Measurements from ENCODE around the gene GNB2.
A peak's percentile ranks its signal among the peaks of the same experiment; 100 is the strongest.
"Not testable (repeated sequence)": the region's sequence is repeated elsewhere in the genome, so short reads cannot be mapped to it uniquely, and the experiment has no call there.

The GNB2 gene

DNA sequence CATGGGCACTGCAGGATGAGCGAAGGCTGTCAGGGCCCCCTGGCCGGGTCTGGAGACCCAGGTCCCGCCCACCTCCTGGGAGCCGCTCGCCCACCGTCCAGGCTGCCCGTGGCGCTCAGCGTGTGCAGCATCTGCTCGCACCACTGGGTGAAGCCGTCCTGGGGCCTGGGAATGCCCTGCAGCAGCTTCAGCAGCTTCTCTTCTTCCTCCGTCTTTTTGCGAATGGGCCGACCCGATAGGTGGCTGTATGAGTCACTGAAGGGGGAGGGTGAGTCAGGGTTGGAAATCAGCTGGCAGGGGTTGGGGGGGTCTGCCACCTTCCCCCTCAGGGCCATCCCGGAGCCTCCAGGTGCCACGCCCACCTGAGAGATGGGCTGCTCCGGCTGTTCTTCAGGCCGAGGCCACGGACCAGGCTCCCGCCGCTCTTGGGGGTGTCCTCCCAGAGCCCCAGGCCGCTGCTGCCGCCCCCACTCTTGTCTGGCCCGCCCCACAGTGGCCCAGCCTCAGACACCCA is 8.7 kb downstream of the GNB2 start:
- DNase-seq: no peak

DNA sequence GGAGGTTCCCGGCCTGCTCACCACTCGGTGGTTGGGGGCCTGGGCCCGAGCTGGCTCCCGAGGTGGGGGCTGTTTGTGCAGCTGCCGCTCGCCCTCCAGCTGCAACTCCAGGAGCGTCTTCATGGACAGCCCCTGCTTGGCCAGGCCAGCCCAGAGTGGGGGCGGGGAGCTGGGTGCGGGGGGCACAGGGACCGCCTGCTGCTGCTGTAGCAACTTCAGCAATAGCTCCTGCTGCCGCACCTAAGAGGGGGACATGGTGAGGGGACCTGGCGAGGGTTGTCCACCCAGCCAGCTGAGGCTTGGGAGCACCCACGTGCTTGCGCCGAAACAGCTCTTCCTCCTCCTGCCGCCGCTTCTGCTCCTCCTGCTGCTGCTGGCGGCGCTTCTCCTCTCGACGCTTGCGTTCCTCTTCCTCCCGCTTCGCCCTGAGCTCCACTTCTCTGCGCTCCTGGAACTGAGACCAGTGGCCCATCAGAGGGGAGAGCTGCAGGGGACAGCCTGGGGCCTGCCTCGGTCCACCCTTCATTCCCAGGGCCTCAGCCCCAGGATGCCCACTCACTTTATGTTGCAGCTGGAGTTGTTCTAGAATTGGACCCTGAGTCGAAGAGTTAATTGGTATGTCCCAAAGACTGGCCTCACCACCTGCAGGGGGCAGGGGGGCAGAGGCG is 9.6 kb downstream of the GNB2 start:
- no peak for DNase-seq

- no peak for DNase-seq
These were observed 10.4 kb downstream of the GNB2 start for GRCh38 chr7:100683659-100684533.

DNA sequence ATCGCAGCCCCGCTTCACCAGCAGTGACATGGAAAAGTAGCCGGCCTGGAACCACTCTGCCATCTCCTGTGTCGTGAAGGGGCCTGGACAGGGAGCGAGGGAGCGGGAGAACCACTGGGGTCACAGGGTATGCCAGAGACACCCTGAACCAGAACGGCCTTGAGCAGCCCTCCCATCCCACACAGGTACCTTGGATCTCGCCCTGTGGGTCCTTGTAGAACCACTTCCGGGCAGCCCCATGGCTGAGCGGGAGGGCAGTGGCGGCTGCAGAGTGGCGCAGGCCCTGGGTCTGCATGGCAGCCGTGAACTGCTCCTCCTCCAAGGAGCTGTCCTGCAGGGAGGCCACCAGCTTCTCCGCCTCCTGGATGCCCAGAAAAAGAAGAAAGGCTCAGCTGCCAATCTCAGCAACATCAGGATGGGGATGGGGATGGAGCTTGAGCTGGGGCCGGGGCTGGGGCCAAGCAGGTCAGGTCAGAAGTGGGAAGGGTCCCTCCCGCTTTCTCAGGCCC is 11.0 kb downstream of the GNB2 start:
- no peak for DNase-seq

DNA sequence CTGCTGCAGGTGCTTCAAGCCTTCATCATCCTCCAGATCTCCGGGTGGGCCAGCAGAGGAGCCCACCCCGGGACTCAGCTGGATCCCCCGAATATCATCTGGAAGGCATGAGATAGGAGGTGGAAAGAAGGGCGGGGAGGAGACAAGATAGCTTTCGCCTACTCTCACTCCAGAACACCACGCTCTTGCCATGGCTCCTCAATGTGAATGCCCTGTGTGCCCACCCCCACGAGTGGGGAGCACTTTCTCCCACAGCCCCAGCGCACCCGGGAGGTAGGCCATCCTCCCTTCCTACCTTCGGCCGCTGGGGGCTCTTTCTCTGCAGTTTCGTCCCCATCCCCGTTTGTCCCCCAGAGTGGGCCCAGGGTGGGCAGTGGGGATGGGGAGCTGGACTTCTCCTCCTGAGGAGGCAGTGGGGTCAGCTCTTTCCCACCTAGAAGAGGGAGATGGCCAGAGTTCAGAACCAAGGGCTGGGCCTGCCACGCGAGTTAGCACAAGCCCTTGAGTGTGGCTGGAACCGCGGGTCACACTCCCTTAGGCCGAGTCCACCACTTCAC is 11.6 kb downstream of the GNB2 start:
- no peak for DNase-seq

GRCh38 chr7:100685631-100686145 is 12.1 kb downstream of the GNB2 start:
- DNase-seq: no peak

- DNase-seq: no peak
These were observed 12.8 kb downstream of the GNB2 start for GRCh38 chr7:100686201-100686821.

DNA sequence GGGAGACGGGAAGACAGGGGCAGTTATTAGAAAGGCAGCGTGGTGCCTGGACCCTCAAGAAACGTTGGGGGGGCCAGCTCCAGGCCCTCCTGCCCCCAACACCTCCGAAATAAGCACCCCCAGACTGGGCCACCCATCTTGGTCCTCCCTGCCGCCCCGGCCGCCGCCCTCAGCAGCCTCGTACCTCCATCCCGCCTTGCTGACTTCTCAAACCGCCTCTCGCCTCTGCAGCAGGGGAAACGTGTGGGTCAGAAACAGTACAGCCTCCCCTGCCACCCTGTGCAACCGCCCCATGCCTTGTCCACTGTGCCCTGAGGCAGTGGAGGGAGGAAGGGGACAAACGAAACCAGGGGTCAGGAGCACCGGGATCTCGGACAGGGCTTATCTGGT is 13.3 kb downstream of the GNB2 start:
- no peak for DNase-seq

DNA sequence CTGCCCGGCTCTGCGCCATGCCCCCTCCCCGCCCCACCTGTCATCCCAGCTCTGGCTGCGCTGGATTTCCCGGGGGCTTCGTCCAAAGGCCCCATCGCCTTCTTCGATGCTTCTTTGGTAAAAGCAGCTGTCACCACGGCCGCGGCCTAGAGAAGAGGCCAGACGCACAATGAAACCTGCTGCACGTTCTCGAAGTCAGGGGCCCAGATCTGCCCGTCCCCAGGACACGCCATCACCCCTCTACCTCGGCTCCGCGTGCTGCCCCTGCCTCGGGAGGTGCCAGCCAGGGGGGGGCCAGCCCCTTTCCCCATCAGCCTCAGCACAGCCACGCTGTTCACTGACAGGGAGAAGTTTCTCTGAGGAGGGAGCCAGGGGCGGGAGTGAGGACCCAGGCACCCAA is 13.7 kb downstream of the GNB2 start:
- no peak for DNase-seq

DNA sequence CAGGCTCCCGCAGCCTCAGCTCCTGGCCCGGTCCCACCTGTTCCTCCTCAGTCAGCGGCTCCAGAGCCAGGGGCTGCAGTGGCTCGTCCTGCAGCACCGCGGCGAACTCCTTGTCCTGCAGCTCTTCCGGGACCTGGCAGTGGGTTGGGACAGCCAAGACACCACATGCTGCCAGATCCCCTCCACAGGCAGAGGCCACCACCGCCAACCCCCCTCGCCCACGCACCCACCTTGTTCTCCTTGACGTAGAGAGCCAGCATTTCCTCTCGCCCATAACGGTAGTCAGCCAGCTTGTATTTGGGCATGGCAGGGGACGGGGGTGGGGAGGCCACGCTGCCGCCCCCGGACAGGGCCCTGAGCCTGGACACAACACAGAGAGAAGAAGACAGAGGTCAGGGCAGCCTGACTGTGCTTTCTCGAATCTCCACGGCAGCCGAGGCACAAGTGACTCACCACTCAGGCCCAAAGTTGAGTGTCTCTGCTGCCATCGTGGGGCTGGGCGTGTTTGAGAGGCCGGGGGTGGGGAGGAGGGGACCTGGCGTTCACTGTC is 14.3 kb downstream of the GNB2 start:
- DNase-seq: no peak

DNA sequence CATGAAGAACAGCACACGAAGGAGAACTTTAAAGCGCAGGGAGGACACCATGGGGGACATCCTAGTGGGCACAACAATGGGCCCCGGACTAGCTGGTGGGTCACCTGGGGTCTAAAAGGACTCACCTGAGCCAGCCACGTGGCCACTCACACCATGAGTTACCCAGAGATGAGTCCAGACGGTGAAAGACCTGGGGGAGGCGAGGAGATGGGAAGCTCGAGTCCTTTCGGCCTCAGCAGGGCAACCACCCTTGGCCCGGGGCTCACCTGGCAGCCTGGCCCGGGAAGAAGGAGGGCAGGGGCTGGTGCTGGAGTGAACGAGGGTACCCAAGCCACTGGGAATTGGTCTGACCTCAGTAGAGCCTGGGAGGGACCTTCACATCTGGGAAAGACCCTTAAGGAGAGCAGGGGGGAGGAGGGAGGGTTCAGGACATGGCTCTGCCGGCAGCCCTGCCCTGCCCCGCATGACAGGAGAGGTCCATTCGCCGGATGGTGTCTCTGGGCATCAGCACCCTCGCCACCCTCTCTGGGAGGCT is 14.9 kb downstream of the GNB2 start:
- no peak for DNase-seq

- DNase-seq: no peak
These were observed 15.9 kb downstream of the GNB2 start for GRCh38 chr7:100689230-100690135.

DNA sequence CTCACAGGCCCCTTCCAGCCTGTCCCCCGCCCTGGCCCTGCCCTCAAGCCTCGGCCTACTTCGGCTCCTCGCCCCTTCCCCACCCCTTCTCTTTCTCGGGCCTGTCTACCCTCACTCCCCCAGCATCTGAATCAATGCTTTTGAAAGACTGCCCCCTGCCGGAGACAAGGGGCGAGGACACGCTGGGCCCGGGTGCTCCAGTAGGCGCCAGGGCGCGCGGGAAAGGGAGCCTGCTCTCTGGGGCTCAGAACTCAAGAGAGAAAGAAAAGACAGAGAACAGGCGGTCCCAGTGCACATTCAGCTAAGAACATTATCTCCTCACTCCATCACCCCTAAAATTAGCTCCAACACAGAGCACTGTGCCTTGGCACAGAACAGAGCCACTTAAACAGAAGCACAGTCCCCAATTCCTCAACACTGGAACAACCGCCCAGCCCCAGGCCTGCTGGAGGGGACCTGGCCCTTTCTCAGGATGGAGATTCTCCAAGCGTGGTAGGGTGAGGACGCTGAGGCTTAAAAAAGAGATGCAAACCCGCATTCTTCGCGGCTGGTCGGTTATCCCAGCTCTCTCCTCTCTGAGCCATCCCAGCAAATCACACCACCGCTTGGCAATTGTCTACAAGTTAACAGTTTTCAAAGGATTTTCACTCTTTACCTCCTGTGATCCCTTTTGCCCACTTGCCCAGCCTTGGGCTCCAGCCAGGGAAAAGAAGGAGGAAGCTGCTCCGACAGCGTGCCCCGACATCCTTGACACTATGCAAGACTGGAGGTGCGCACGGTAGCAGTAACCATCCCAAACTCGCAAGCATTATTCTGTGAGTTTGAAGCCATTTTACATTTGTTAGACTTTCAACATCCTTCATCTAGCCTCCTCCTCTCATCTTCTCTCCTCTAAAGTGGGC is 18.4 kb downstream of the GNB2 start:
- peak; percentile 74 for DNase-seq

DNA sequence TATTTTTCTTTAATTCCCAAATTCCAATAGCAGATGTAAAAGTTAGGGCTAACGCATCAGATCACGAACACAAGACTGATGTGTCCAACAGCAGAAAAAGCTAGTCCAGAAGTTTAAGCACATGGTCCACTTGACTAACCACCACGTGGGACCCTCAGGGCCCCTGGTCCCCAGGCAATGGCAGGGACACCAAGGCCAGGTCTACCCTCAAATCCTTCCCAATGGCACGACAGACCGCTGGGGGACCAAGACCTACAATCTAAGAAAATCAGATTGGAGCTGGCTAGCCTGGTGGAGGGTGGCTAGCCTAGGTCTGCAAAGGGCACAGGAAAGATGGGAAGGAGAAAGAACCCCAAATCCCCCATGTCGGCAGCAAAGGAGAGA is 19.0 kb downstream of the GNB2 start:
- DNase-seq: no peak

DNA sequence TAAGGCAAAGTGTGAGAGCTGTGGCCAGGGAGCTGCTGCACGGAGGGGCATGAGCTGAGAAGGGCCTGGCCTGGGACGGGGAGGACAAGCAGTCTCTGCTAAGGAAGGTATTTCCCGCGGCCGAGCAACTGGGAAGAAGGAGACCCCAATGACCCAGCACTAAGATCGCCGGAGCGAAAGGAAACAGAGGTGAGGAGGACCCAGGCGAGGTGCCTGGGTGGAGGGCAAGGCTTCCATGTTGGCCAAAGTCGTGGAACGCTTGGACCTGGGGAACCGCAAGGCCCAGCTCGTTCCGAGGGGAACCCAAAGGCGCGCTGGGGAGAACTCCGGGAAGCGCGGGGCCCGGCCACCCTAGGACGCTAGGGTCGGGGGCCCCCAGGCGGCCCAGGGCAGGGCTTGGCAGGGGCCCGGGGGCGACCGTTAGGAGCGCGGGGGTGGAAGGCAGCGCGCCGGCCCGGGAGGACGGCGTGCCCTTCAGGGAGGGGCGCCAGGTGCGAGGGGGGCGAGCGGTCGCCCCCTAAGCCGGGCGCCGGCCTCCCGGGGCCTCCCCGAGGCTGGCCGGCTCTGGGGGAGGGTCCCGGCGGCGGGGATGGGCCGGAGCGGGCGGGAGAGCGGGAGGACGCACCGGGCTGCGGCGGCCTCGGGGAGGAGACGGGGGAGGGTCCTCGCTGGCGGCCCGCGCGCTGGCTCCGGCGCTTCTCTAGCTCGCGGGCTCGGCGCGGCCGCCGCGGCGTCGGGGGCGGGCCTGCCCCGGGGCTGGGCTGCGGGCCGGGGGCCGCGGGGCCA is 20.0 kb downstream of the GNB2 start:
- no peak for DNase-seq

DNA sequence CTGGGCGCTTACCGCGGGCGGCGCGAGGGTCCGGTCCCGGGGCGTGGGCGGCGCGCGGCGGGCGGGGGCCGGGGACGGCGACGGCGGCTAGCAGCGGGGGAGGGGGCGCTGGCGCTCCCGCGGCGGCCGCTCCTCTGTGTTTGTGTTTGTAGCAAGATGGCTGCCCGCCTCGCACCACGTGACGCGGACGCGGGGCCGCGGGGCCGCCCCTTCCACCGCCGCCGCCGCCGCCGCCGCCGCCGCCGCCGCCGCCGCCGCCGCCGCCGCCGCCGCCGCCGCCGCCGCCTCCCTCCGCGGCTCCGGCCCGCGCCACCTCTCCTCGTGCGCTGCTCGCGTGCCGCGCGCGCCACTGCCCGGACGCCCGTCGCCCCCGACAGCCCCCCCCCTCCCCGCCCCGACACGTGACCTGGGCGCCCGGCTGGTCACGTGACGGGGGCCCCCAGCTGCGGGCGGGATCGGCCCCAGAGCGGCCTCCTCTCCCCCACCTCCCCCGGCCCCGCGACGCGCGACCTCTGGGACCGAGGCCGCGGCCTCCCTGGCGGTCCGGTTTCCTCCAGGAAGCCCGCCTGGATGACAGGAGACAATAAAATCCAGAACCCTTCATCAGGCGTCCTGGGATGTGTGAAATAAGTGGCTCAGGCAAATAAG is 20.7 kb downstream of the GNB2 start, which contains the start of gene GIGYF1:
Gene GIGYF1, minus strand, starts transcription at position 153 of the 648 bp plus-strand sequence. CDS start 6,012 bp downstream, outside the sequence.
- peak; percentile 71 for DNase-seq

DNA sequence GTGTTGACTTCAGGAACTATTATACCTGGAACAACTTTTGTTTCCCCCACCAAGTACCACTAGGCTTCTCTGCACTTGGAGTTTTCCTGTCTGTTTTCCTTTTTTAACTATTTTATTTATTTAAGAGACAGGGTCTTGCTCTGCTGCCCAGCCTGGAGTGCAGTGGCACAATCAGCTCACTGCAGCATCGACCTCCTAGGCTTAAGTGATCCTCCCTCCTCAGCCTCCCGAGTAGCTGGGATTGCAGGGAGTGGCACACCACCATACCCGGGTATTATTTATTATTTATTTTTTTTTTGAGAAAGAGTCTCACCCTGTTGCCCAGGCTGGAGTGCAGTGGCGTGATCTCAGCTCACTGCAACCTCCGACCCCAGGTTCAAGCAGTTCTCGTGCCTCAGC is 22.6 kb downstream of the GNB2 start:
- DNase-seq: no peak

DNA sequence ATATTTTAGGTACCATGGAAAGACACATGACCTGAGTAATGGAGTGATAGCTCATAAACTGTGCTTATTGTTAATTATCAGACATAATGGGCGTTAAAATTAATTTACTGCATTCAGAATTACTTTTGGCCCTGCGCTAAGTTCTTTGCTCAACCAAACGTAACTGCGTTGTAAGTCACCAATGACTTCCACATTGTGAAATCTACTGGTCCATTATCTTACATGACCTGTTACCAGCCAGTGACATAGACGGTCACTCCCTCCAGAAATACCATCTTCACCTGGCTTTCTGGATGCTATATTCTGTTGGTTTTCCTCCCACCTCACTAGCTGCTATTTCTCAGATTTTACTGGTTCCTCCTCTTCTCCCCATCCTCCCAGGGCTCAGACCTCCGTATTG is 25.5 kb downstream of the GNB2 start:
- DNase-seq: no peak

GRCh38 chr7:100701089-100701488 is 27.5 kb downstream of the GNB2 start:
- not testable (repeated sequence) for DNase-seq
